K562 (cell line): ENCODE measurements around the gene FDX2. TPM values are rescaled to one million over a fixed set of nuclear protein-coding genes. Genes with fewer than 3 reads are reported as not detected.

ENCODE experiments used
- ARID3B ChIP-seq: fragments of 250-450 bp; sonication (Bioruptor Pico); IDR thresholded peaks from 2 replicates; pipeline ENCODE4 v1.4.0; 2020; ENCODE audit warnings: borderline replicate concordance
- BHLHE40 ChIP-seq: IDR thresholded peaks from 2 replicates; pipeline ENCODE4 v1.6.1; 2011; ENCODE audit warnings: low read length, improper control_type of control experiment
- CBX1 ChIP-seq: sonication (generic); IDR thresholded peaks from 2 replicates; pipeline ENCODE4 v1.6.1; 2016; ENCODE audit warnings: antibody characterized with exemption, low read depth, mild to moderate bottlenecking
- FOXA3 ChIP-seq, 2 experiments: fragments of 450-650 bp in 1 of 2; sonication (generic) in 1 of 2; formaldehyde crosslinking; IDR thresholded peaks in 1 of 2; conservative IDR thresholded peaks in 1 of 2; 2 replicates each; pipeline versions ENCODE4 v1.4.0 to v1.8.0; 2020 to 2022; ENCODE audit warnings: mild to moderate bottlenecking in 2 of 2, missing genetic modification reagents in 1 of 2
- KDM5B ChIP-seq: fragments of 200-600 bp; sonication (generic); IDR thresholded peaks from 2 replicates; pipeline ENCODE4 v1.6.1; 2012; ENCODE audit warnings: low read depth, mild to moderate bottlenecking, moderate library complexity, low read length, control low read depth, inconsistent platforms; ENCODE audit not compliant: insufficient replicate concordance
- KLF16 ChIP-seq: IDR thresholded peaks from 2 replicates; pipeline ENCODE4 v1.6.1; 2016; ENCODE audit warnings: antibody characterized with exemption
- KLF6 ChIP-seq: fragments of 250-450 bp; sonication (Bioruptor Pico); IDR thresholded peaks from 2 replicates; pipeline ENCODE4 v1.4.0; 2020; ENCODE audit warnings: mild to moderate bottlenecking, moderate library complexity, borderline replicate concordance
- MYNN ChIP-seq, 2 experiments: sonication (generic); formaldehyde crosslinking in 1 of 2; IDR thresholded peaks; 2 replicates each; pipeline versions ENCODE4 v1.5.0 to v1.6.1; 2016 to 2020; ENCODE audit warnings: antibody characterized with exemption in 1 of 2, missing genetic modification reagents in 1 of 2
- PBX2 ChIP-seq, 2 experiments: IDR thresholded peaks in 1 of 2; conservative IDR thresholded peaks in 1 of 2; 2 replicates each; pipeline ENCODE4 v1.6.1; 2016; ENCODE audit warnings: low read depth in 2 of 2, mild to moderate bottlenecking in 1 of 2, missing compliant biosample characterization in 1 of 2, missing genetic modification characterization in 1 of 2, moderate library complexity in 1 of 2
- PHF8 ChIP-seq: fragments of 200-600 bp; sonication (generic); IDR thresholded peaks from 2 replicates; pipeline ENCODE4 v1.6.1; 2012; ENCODE audit warnings: mixed run types, mild to moderate bottlenecking, inconsistent platforms, low read length, moderate library complexity, borderline replicate concordance
- POLR2A ChIP-seq: fragments of 450-650 bp; conservative IDR thresholded peaks from 2 replicates; pipeline ENCODE4 v1.6.1; 2016
- RBM14 ChIP-seq: fragments of 200-400 bp; formaldehyde crosslinking; IDR thresholded peaks from 2 replicates; pipeline ENCODE4 v1.6.1; 2018; ENCODE audit warnings: low read depth, mild to moderate bottlenecking, low read length, moderate library complexity, borderline replicate concordance; ENCODE audit not compliant: insufficient read depth
- RBM15 ChIP-seq: fragments of 200-400 bp; formaldehyde crosslinking; IDR thresholded peaks from 2 replicates; pipeline ENCODE4 v1.6.1; 2018; ENCODE audit warnings: mild to moderate bottlenecking, low read length, moderate library complexity; ENCODE audit not compliant: insufficient read depth
- SIRT6 ChIP-seq: IDR thresholded peaks from one replicate; pipeline ENCODE4 v1.6.1; 2012; ENCODE audit warnings: low read depth, mild to moderate bottlenecking, control low read depth, inconsistent platforms, low read length, moderate library complexity
- SMARCA4 ChIP-seq: fragments of 450-650 bp; IDR thresholded peaks from 2 replicates; pipeline ENCODE4 v1.6.1; 2016
- ZBTB8A ChIP-seq: fragments of 450-650 bp; IDR thresholded peaks from 2 replicates; pipeline ENCODE4 v1.6.1; 2018; ENCODE audit warnings: mild to moderate bottlenecking, moderate library complexity; ENCODE audit not compliant: partially characterized antibody
- ZFP1 ChIP-seq: fragments of 450-650 bp; formaldehyde crosslinking; IDR thresholded peaks from 2 replicates; pipeline ENCODE4 v1.4.0; 2020; ENCODE audit warnings: mild to moderate bottlenecking, mixed read lengths
- ZFPM2 ChIP-seq: fragments of 250-450 bp; sonication (Bioruptor Pico); IDR thresholded peaks from 2 replicates; pipeline ENCODE4 v1.5.1; 2022; ENCODE audit warnings: mild to moderate bottlenecking
- ZNF707 ChIP-seq: fragments of 250-450 bp; sonication (Bioruptor Pico); conservative IDR thresholded peaks from 2 replicates; pipeline ENCODE4 v1.8.0; 2022; ENCODE audit warnings: inconsistent platforms, mild to moderate bottlenecking, moderate library complexity
- polyA plus RNA-seq, 8 experiments: library from polyadenylated mRNA; depleted of rRNA in 4 of 8; stranded (reverse) in 5 of 8; unstranded in 3 of 8; fragments of >200 nt; fragmentation: Nextera tagmentation in 2 of 8; fragmentation: Illumina TruSeq in 1 of 8; extraction: Ambion mirVana in 2 of 8; extraction: Trizol in 1 of 8; gene quantifications; 2 replicates each; pipeline versions ENCODE4 v1.2.1 to v1.2.3, GENCODE V29; 2011 to 2014; ENCODE audit warnings: inconsistent platforms in 1 of 8, missing spikeins in 1 of 8
- total RNA-seq, 7 experiments: library from RNA; depleted of rRNA in 6 of 7; stranded (reverse); fragments of >200 nt in 6 of 7; fragmentation: Illumina TruSeq in 2 of 7; extraction: Trizol in 2 of 7; gene quantifications; 2 replicates each; pipeline versions ENCODE4 v1.2.1 to v1.2.3, GENCODE V29; 2011 to 2021; ENCODE audit warnings: low replicate concordance in 1 of 7
- TF ChIP-seq, protein P1 (sequence below): IDR thresholded peaks from 2 replicates; pipeline ENCODE4 v1.6.1; 2011; ENCODE audit not compliant: insufficient read length; ENCODE audit errors: extremely low read depth
- TF ChIP-seq, protein P2 (sequence below): fragments of 450-650 bp; IDR thresholded peaks from 2 replicates; pipeline ENCODE4 v1.6.1; 2014; ENCODE audit warnings: low read depth, mild to moderate bottlenecking, moderate library complexity, borderline replicate concordance

Gene FDX2
- total and polyA plus RNA-seq, 9 of the 15 experiments (the other 6 are each of a cell fraction or from before 2014, with no cell fraction given): 2.5 to 49.8 (median 29.7) TPM

DNA sequence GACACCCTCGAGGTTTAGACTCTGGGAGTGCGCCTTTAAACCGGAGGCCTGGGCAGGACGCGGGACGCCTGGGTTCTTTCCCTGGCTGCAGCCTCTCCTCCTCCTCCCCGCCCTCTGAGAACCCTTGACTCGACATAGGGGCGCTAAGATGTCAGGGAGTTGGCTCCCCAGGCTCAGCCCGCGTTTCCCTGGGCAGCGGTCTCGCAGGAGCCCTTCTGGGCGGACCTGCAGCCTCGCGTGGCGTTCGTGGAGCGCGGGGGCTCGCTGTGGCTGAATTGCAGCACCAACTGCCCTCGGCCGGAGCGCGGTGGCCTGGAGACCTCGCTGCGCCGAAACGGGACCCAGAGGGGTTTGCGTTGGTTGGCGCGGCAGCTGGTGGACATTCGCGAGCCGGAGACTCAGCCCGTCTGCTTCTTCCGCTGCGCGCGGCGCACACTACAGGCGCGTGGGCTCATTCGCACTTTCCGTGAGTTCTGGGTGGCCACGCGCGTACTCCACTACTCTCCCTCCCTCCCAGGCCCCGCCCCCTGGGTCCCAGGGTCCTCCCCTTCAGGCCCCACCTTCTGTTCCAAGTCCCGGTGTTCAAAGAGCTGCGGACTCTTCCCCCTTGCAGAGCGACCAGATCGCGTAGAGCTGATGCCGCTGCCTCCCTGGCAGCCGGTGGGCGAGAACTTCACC, 24.8 kb downstream of the FDX2 start (continued):
- TF ChIP-seq, protein P1, sequence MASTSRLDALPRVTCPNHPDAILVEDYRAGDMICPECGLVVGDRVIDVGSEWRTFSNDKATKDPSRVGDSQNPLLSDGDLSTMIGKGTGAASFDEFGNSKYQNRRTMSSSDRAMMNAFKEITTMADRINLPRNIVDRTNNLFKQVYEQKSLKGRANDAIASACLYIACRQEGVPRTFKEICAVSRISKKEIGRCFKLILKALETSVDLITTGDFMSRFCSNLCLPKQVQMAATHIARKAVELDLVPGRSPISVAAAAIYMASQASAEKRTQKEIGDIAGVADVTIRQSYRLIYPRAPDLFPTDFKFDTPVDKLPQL: no peak
- TF ChIP-seq RBM14 (no peak), ZFP1 (CRISPR knock-in tag) (no peak), MYNN (IDR thresholded peaks at IDR 0.05) (0 out of 2 replicates have a peak, but pooled peaks have one; percentile 17), MYNN (CRISPR knock-in tag; IDR thresholded peaks at IDR 0.05) (no peak), POLR2A (peak; percentile 84), CBX1 (0 out of 2 replicates have a peak, but pooled peaks have one; percentile 14), ZFPM2 (no peak), PBX2 (CRISPR knock-in tag; IDR thresholded peaks at IDR 0.05; ENCODE audit: low read depth) (0 out of 2 replicates have a peak, but pooled peaks have one; percentile 2), PBX2 (tag; conservative IDR thresholded peaks at IDR 0.05; ENCODE audit: low read depth) (no peak), SMARCA4 (no peak), ZBTB8A (no peak), KLF6 (CRISPR knock-in tag) (no peak; the same call in 1 of the 2 replicates), ZNF707 (CRISPR knock-in tag) (no peak), KDM5B (no peak), ARID3B (CRISPR knock-in tag) (no peak), BHLHE40 (no peak), FOXA3 (CRISPR knock-in tag; conservative IDR thresholded peaks at IDR 0.05 in 1 of 2, IDR thresholded peaks at IDR 0.05 in 1 of 2) (no peak), RBM15 (no peak), SIRT6 (no peak), KLF16 (no peak), PHF8 (peak; percentile 66; the same call in 1 of the 2 replicates)
- TF ChIP-seq, protein P2, sequence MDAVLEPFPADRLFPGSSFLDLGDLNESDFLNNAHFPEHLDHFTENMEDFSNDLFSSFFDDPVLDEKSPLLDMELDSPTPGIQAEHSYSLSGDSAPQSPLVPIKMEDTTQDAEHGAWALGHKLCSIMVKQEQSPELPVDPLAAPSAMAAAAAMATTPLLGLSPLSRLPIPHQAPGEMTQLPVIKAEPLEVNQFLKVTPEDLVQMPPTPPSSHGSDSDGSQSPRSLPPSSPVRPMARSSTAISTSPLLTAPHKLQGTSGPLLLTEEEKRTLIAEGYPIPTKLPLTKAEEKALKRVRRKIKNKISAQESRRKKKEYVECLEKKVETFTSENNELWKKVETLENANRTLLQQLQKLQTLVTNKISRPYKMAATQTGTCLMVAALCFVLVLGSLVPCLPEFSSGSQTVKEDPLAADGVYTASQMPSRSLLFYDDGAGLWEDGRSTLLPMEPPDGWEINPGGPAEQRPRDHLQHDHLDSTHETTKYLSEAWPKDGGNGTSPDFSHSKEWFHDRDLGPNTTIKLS: 0 out of 2 replicates have a peak, but pooled peaks have one; percentile 11
